Endometrial microvascular endothelial cells (primary cell): ENCODE data around the gene ILDR1. TPM values are rescaled to one million over a fixed set of nuclear protein-coding genes. Genes with fewer than 3 reads are reported as not detected.
"Not testable (repeated sequence)": the region's sequence is repeated elsewhere in the genome, so short reads cannot be mapped to it uniquely, and the experiment has no call there.

Experiments
- in situ Hi-C: cut with HindIII; loops from 2 replicates; pipeline ENCODE4 v1.10.0; 2017; ENCODE audit warnings: low sequenced_read_pairs, low pct_unique_long_range_greater_than_20kb; ENCODE audit errors: inconsistent ontology term
- total RNA-seq: library from RNA; depleted of rRNA; stranded (reverse); fragments of >200 nt; gene quantifications from one replicate; pipeline ENCODE4 v1.2.3, GENCODE V29; 2015; ENCODE audit errors: inconsistent ontology term

The ILDR1 gene
- not detected for total RNA-seq

GRCh38 chr3:122021811-122022401 is at the start of gene ILDR1:
Gene ILDR1, minus strand, starts transcription at chr3:122022247. Its CDS starts 170 bp downstream, at chr3:122022077.
- in situ Hi-C loops: no loop called here

GRCh38 chr3:122067588-122068240 is 45.7 kb upstream of the ILDR1 start:
- in situ Hi-C loops: no loop called here

DNA sequence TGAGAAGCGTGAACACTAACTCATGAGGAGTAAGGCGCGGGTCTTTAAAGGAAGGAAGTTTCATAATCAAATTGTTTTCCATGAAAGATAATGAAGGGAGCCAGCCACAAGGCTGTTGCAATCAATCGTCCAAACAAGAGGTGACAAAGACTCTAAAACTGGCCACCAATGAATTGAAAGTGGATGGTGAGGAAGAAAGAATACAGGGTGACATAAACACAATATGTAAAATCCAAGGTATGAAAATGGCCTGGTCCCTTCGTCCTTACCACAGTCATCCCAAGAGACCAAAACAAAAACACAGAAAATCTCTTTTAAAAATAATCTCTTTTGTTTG is 45.1 kb upstream of the ILDR1 start:
- in situ Hi-C loops: no loop called here

- in situ Hi-C loops: no loop called here
Observed at GRCh38 chr3:122066331-122067213, 44.5 kb upstream of the ILDR1 start.

DNA sequence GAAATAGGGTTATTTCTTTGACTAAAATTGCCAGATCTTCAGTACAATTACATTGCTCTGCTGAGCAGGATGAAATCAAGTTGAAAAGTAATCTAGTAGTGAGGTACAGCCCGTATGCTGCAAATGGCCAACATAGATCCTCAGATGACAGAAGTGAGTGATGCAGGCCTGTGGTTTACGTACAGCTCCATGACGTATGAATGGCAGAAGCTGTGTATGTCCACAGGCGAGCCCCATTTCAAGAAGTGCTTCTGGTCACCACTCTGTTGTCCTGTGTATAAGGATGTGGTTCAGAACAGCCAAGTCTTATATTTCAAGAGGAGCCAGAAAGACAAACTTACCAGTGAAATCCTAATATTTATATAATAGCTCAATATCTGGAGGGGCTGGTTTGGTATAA is 42.3 kb upstream of the ILDR1 start:
- in situ Hi-C loops: no loop called here

- in situ Hi-C loops: no loop called here
Observed at GRCh38 chr3:122063908-122064307, 41.9 kb upstream of the ILDR1 start.

GRCh38 chr3:122060040-122060698 is 38.1 kb upstream of the ILDR1 start:
- in situ Hi-C loops: no loop called here

GRCh38 chr3:122058294-122058693 is 36.2 kb upstream of the ILDR1 start:
- in situ Hi-C loops: no loop called here

GRCh38 chr3:122057671-122058070 is 35.6 kb upstream of the ILDR1 start:
- in situ Hi-C loops: no loop called here

DNA sequence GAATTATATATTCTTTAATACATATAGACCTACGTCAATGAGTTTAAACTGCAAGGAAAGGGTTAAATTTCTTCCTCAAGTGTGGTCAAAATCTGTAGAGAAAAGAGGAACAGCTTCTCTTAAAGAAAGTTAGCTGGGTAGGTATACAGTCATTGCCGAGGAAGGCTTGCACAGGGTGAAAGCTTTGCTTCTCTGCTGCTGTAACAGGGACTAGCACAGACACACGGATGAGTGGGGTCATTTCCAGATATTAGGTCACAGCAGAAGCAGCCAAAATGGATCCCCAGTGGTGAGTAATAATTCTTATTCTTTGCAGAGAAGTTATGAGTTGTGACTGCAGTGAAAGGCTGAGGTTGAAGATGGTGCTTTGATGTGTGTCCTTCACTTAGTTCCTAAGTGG is 33.2 kb upstream of the ILDR1 start, which contains the start of gene CD86:
Gene CD86, plus strand, starts transcription at position 148 of the 400 bp plus-strand sequence. Its CDS starts 128 bp downstream, at position 276.
- in situ Hi-C loops: no loop called here

GRCh38 chr3:122052968-122053367 is 30.9 kb upstream of the ILDR1 start:
- in situ Hi-C loops: no loop called here

GRCh38 chr3:122047773-122048172 is 25.7 kb upstream of the ILDR1 start:
- in situ Hi-C loops: not testable (repeated sequence)

DNA sequence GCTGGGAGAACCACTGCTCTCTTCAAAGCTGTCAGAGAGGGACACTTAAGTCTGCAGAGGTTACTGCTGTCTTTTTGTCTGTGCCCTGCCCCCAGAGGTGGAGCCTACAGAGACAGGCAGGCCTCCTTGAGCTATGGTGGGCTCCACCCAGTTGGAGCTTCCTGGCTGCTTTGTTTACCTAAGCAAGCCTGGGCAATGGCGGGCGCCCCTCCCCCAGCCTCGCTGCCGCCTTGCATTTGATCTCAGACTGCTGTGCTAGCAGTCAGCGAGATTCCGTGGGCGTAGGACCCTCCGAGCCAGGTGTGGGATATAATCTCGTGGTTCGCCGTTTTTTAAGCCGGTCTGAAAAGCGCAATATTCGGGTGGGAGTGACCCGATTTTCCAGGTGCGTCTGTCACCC is 25.2 kb upstream of the ILDR1 start:
- in situ Hi-C loops: not testable (repeated sequence)

GRCh38 chr3:122033023-122033422 is 11.0 kb upstream of the ILDR1 start:
- in situ Hi-C loops: no loop called here

DNA sequence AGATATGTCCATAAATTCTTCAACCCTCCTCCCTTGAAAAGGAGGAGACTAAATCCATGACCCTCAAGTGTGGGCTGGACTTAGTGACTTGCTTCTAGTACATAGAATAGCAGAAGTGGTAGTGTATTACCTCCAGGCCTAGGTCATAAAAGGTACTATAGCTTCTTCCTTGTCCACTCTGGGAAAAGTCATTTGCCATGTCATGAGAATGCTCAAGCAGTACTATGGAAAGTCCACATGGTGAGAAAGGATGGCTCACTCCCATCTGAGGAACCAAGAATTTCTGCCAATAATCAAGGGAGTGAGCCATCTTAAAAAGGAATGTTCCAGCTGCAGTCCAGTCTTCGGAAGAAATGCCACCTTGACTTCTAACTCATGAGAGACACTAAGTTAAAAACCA is 10.5 kb upstream of the ILDR1 start:
- in situ Hi-C loops: no loop called here

DNA sequence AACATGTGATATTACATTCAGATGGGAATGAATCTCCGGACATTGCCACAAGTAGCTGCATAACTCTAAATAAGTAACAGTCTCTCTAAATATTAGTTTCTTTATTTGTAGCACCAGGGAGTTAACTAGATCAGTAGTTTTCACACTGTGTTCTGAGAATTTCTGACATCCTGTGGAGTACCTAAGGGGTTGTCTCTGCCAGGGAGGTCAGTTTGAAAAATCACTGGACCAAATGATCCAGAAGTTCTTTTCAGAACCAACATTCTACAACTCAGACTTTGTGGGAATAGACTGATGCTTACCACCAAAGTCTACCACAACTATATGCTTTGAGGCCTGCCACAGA is 9.0 kb upstream of the ILDR1 start:
- in situ Hi-C loops: no loop called here

DNA sequence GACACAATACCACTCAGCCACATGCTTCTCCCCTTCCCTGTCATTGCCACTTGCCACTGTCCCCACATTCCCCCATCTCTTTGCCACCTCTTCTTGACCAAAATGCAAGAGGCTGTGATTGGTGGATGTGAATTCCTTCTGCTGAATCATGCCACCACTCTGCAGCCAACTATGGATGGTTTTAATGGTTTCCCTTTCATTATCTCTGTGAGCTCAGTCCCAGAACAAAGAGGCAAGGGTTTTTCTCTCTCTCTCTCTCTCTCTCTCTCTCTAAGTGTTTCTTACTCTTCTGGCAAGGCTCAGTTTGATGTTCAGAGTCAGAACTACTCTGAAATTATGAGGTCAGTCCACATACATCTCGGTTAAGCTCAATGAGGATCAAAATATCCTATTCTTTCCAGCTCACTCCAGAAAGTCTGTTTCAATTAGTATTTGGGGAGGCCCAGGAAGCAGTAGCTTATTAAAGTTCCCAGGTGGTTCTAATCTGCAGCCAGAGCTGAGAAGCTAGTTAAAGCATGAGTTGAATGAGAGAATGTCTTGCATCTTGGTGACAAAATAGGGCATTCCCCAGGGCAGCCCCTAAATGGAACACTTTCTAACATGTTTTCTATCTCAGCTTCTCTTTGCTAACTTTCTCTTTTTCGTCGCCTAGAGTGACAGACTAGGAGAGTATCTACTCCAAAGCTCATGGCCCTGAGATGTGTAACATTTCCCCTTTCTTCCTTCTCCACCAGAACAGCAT is 8.5 kb upstream of the ILDR1 start:
- in situ Hi-C loops: no loop called here

GRCh38 chr3:122025296-122025695 is 3.2 kb upstream of the ILDR1 start:
- in situ Hi-C loops: no loop called here

- in situ Hi-C loops: no loop called here
Observed at GRCh38 chr3:122024800-122025199, 2.8 kb upstream of the ILDR1 start.
